HL-60 (cell line): Measurements from ENCODE around the gene PIAS4.

Experiments
- DNase-seq, 2 experiments: peaks; one replicate each; pipeline ENCODE4 v3.0.0-alpha.2; 2010 to 2020; ENCODE audit warnings: low read depth in 1 of 2, low spot score in 1 of 2
- H3K27ac ChIP-seq: fragments of 250-450 bp; sonication (Bioruptor Pico); replicated peaks from 2 replicates; pipeline ENCODE4 v1.5.1; 2020; ENCODE audit warnings: mild to moderate bottlenecking, moderate library complexity
- H3K27me3 ChIP-seq: fragments of 250-450 bp; sonication (Bioruptor Pico); 2 replicates; pipeline ENCODE4 v1.5.1; 2021; ENCODE audit warnings: mild to moderate bottlenecking, moderate library complexity; ENCODE audit not compliant: insufficient read depth, poor library complexity, severe bottlenecking
- H3K4me3 ChIP-seq: replicated peaks from 2 replicates; pipeline ENCODE4 v1.5.1; 2011; ENCODE audit warnings: mild to moderate bottlenecking, control low read depth, low read length; ENCODE audit not compliant: insufficient read depth
- GABPA ChIP-seq: IDR thresholded peaks from 2 replicates; pipeline ENCODE4 v1.6.1; 2012; ENCODE audit warnings: low read depth
- POLR2AphosphoS5 ChIP-seq: IDR thresholded peaks from 2 replicates; pipeline ENCODE4 v1.6.1; 2012; ENCODE audit warnings: low read depth
- SPI1 ChIP-seq: IDR thresholded peaks from 2 replicates; pipeline ENCODE4 v1.6.1; 2012; ENCODE audit warnings: low read depth, mild to moderate bottlenecking, borderline replicate concordance
- long read RNA-seq: library from polyadenylated mRNA; unstranded; transcript quantifications from one replicate; pipeline ENCODE4 v2.0.0, GENCODE V29; 2020
- TF ChIP-seq, protein P1 (sequence below): IDR thresholded peaks from 2 replicates; pipeline ENCODE4 v1.6.1; 2012; ENCODE audit warnings: low read depth; ENCODE audit not compliant: insufficient replicate concordance
- TF ChIP-seq, protein P2 (sequence below): IDR thresholded peaks from one replicate; pipeline ENCODE4 v1.5.1; 2011; ENCODE audit warnings: low read length, control low read depth, inconsistent platforms; ENCODE audit not compliant: insufficient read depth

PIAS4 gene
- long read RNA-seq, transcript PIAS4-201 (11 exons, 3,159 nt), result major isoform, 86 of 99 reads
- long read RNA-seq, partial matches to known transcripts, result 9 of 99 reads
- long read RNA-seq, other reads (novel, unspliced or antisense), result 4 of 99 reads

DNA sequence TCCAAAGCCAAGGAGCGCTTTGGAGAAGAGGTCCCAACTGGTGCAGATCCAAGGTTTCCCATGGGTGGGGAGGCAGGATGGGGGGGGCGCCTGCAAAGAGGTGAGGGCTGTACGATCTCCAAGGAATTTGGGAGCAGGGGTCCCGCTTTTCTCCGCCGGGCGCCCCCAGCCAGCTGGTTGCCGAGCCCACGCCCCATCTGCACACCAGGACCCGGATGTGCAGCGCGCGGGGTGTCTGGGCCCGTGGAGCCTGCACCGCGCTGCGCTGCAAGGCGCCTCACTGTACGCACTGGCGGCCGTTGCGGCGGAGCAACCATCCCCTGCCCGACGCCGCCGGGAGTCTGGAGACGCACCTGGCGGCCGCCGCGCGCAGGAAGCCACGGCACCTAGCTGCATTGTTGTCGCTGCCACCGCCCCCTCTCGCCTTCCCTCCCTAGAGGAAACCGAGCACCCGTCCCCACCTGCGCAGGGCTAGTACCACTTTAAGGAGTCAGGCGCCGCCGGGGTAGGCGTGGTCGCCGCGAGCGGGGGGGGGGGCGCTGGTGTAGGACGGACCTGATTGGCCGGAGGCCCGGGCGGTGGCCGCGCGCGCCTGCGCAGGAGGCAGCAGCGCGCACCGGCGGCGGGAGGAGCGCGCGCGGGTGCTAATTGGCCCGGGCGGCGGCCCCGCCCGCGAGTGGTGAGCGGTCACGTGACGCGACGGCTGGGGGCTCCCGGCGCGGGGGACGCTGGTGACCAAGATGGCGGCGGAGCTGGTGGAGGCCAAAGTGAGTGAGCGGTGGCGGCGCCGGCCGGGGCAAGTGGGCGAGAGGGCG lies at the start of gene PIAS4:
PIAS4 (plus strand) TSS at position 716 of the 815 bp plus-strand sequence; CDS start at position 741, 25 bp downstream.
- DNase-seq, result peak; percentile 86 to 93
- TF ChIP-seq GABPA (no peak), POLR2AphosphoS5 (peak; percentile 45; the same call in 1 of the 2 replicates)
- TF ChIP-seq, protein P1, sequence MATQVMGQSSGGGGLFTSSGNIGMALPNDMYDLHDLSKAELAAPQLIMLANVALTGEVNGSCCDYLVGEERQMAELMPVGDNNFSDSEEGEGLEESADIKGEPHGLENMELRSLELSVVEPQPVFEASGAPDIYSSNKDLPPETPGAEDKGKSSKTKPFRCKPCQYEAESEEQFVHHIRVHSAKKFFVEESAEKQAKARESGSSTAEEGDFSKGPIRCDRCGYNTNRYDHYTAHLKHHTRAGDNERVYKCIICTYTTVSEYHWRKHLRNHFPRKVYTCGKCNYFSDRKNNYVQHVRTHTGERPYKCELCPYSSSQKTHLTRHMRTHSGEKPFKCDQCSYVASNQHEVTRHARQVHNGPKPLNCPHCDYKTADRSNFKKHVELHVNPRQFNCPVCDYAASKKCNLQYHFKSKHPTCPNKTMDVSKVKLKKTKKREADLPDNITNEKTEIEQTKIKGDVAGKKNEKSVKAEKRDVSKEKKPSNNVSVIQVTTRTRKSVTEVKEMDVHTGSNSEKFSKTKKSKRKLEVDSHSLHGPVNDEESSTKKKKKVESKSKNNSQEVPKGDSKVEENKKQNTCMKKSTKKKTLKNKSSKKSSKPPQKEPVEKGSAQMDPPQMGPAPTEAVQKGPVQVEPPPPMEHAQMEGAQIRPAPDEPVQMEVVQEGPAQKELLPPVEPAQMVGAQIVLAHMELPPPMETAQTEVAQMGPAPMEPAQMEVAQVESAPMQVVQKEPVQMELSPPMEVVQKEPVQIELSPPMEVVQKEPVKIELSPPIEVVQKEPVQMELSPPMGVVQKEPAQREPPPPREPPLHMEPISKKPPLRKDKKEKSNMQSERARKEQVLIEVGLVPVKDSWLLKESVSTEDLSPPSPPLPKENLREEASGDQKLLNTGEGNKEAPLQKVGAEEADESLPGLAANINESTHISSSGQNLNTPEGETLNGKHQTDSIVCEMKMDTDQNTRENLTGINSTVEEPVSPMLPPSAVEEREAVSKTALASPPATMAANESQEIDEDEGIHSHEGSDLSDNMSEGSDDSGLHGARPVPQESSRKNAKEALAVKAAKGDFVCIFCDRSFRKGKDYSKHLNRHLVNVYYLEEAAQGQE, result peak; percentile 28
- H3K4me3 ChIP-seq, result peak within 1 kb of the TSS; percentile 80
- H3K27ac ChIP-seq, result peak within 1 kb of the TSS; percentile 90
- H3K27me3 ChIP-seq, result no peaks in the 10 kb centered on the region

GRCh38 chr19:3958836-3959765 lies 48.4 kb upstream of the PIAS4 start:
- no peak for DNase-seq
- TF ChIP-seq POLR2AphosphoS5 (no peak), SPI1 (no peak), GABPA (no peak)
- TF ChIP-seq, protein P1, result no peak
- TF ChIP-seq, protein P2, sequence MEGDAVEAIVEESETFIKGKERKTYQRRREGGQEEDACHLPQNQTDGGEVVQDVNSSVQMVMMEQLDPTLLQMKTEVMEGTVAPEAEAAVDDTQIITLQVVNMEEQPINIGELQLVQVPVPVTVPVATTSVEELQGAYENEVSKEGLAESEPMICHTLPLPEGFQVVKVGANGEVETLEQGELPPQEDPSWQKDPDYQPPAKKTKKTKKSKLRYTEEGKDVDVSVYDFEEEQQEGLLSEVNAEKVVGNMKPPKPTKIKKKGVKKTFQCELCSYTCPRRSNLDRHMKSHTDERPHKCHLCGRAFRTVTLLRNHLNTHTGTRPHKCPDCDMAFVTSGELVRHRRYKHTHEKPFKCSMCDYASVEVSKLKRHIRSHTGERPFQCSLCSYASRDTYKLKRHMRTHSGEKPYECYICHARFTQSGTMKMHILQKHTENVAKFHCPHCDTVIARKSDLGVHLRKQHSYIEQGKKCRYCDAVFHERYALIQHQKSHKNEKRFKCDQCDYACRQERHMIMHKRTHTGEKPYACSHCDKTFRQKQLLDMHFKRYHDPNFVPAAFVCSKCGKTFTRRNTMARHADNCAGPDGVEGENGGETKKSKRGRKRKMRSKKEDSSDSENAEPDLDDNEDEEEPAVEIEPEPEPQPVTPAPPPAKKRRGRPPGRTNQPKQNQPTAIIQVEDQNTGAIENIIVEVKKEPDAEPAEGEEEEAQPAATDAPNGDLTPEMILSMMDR, result no peak
- Histone ChIP-seq H3K4me3 (no peak overlapping the region), H3K27ac (no peak overlapping the region), H3K27me3 (no peaks in the 10 kb centered on the region)

GRCh38 chr19:3959766-3960131 lies 47.8 kb upstream of the PIAS4 start:
- Histone ChIP-seq H3K27me3 (no peaks in the 10 kb centered on the region), H3K4me3 (no peak overlapping the region), H3K27ac (no peak overlapping the region)
- DNase-seq, result no peak
- TF ChIP-seq POLR2AphosphoS5 (no peak), SPI1 (no peak), GABPA (no peak)
- TF ChIP-seq, protein P1, result no peak
- TF ChIP-seq, protein P2, result no peak
